HEK293 (cell line): ENCODE measurements around the gene PNKD.

Experiments
- CTCF ChIA-PET: fragments of 350-600 bp; formaldehyde crosslinking; extraction: SDS; loops from one replicate; lab custom pipeline; 2021; ENCODE audit warnings: antibody characterized with exemption; lab: Yijun Ruan, JAX
- POLR2A ChIA-PET: fragments of 300-600 bp; formaldehyde crosslinking; extraction: SDS; loops from one replicate; lab custom pipeline; 2020; ENCODE audit warnings: antibody characterized with exemption, inconsistent platforms; lab: Yijun Ruan, JAX
- H3K27ac ChIP-seq: fragments of 200-500 bp; sonication (Bioruptor generic); 2 replicates; pipeline ENCODE4 v1.5.1; 2014; ENCODE audit warnings: low read depth, low read length, control low read depth, inconsistent platforms; ENCODE audit errors: extremely low read depth
- H3K36me3 ChIP-seq, 2 experiments: fragments of 200-500 bp in 1 of 2; sonication (Bioruptor generic) in 1 of 2; 1 replicate in 1 of 2; 2 replicates in 1 of 2; pipeline ENCODE4 v1.5.1; 2014 to 2017; ENCODE audit warnings: inconsistent platforms in 2 of 2, low read length in 2 of 2; ENCODE audit not compliant: control insufficient read depth in 2 of 2, insufficient read depth in 1 of 2
- H3K4me1 ChIP-seq: fragments of 200-500 bp; sonication (Bioruptor generic); 2 replicates; pipeline ENCODE4 v1.5.1; 2014; ENCODE audit warnings: mild to moderate bottlenecking, low read length, inconsistent platforms; ENCODE audit not compliant: control insufficient read depth, insufficient read depth
- H3K4me3 ChIP-seq: 2 replicates; pipeline ENCODE4 v1.5.1; 2011; ENCODE audit warnings: low read depth, mild to moderate bottlenecking, control low read depth, low read length, moderate library complexity
- H3K9me3 ChIP-seq: fragments of 200-500 bp; sonication (Bioruptor generic); 2 replicates; pipeline ENCODE4 v1.5.1; 2014; ENCODE audit warnings: low read depth, low read length, inconsistent platforms; ENCODE audit not compliant: control insufficient read depth, insufficient read depth
- EGR2 ChIP-seq: fragments of 450-650 bp; formaldehyde crosslinking; IDR thresholded peaks from 2 replicates; pipeline ENCODE4 v1.5.1; 2016; ENCODE audit warnings: low read depth, missing biosample characterization, missing genetic modification characterization
- FEZF1 ChIP-seq: fragments of 450-650 bp; formaldehyde crosslinking; IDR thresholded peaks from 2 replicates; pipeline ENCODE4 v1.5.1; 2016; ENCODE audit warnings: missing biosample characterization, missing genetic modification characterization
- GLI2 ChIP-seq: fragments of 450-650 bp; formaldehyde crosslinking; IDR thresholded peaks from 2 replicates; pipeline ENCODE4; 2017; ENCODE audit warnings: missing biosample characterization, missing genetic modification characterization, low read depth, borderline replicate concordance
- GLI4 ChIP-seq: fragments of 450-650 bp; formaldehyde crosslinking; IDR thresholded peaks from 2 replicates; pipeline ENCODE4 v1.5.1; 2016; ENCODE audit warnings: missing biosample characterization, missing genetic modification characterization
- GLIS1 ChIP-seq: fragments of 450-650 bp; formaldehyde crosslinking; IDR thresholded peaks from 2 replicates; pipeline ENCODE4 v1.5.1; 2016; ENCODE audit warnings: missing biosample characterization, missing genetic modification characterization
- GLIS2 ChIP-seq: fragments of 450-650 bp; formaldehyde crosslinking; IDR thresholded peaks from 2 replicates; pipeline ENCODE4 v1.5.1; 2016; ENCODE audit warnings: missing biosample characterization, missing genetic modification characterization
- HIC1 ChIP-seq: fragments of 450-650 bp; formaldehyde crosslinking; IDR thresholded peaks from 2 replicates; pipeline ENCODE4 v1.5.1; 2016; ENCODE audit warnings: missing biosample characterization, missing genetic modification characterization
- KLF1 ChIP-seq: fragments of 450-650 bp; formaldehyde crosslinking; IDR thresholded peaks from 2 replicates; pipeline ENCODE4 v1.5.1; 2016; ENCODE audit warnings: missing biosample characterization, missing genetic modification characterization
- KLF17 ChIP-seq: fragments of 450-650 bp; formaldehyde crosslinking; IDR thresholded peaks from 2 replicates; pipeline ENCODE4 v1.5.1; 2016; ENCODE audit warnings: missing biosample characterization, missing genetic modification characterization
- KLF8 ChIP-seq: fragments of 450-650 bp; formaldehyde crosslinking; IDR thresholded peaks from 2 replicates; pipeline ENCODE4 v1.5.1; 2016; ENCODE audit warnings: missing biosample characterization, missing genetic modification characterization
- SP3 ChIP-seq: fragments of 450-650 bp; formaldehyde crosslinking; IDR thresholded peaks from 2 replicates; pipeline ENCODE4 v1.5.1; 2016; ENCODE audit warnings: missing biosample characterization, missing genetic modification characterization
- ZBTB1 ChIP-seq: fragments of 450-650 bp; formaldehyde crosslinking; IDR thresholded peaks from 2 replicates; pipeline ENCODE4 v1.5.1; 2016; ENCODE audit warnings: missing biosample characterization, missing genetic modification characterization
- ZBTB44 ChIP-seq: fragments of 450-650 bp; IDR thresholded peaks from 2 replicates; pipeline ENCODE4 v1.5.1; 2018; ENCODE audit warnings: missing biosample characterization, mild to moderate bottlenecking, missing genetic modification characterization
- ZFHX2 ChIP-seq: fragments of 450-650 bp; formaldehyde crosslinking; conservative IDR thresholded peaks from 2 replicates; pipeline ENCODE4 v1.5.1; 2016; ENCODE audit warnings: missing biosample characterization, missing genetic modification characterization
- ZNF16 ChIP-seq: fragments of 450-650 bp; formaldehyde crosslinking; IDR thresholded peaks from 2 replicates; pipeline ENCODE4 v1.5.1; 2016; ENCODE audit warnings: low read depth, missing biosample characterization, missing genetic modification characterization
- ZNF174 ChIP-seq: fragments of 450-650 bp; formaldehyde crosslinking; IDR thresholded peaks from 2 replicates; pipeline ENCODE4 v1.5.0; 2017; ENCODE audit warnings: missing biosample characterization, mild to moderate bottlenecking, missing genetic modification characterization
- ZNF239 ChIP-seq: fragments of 450-650 bp; formaldehyde crosslinking; IDR thresholded peaks from 2 replicates; pipeline ENCODE4 v1.5.1; 2016; ENCODE audit warnings: missing biosample characterization, missing genetic modification characterization
- ZNF292 ChIP-seq: fragments of 450-650 bp; formaldehyde crosslinking; IDR thresholded peaks from 2 replicates; pipeline ENCODE4 v1.5.1; 2016; ENCODE audit warnings: low read depth, missing biosample characterization, missing genetic modification characterization, borderline replicate concordance
- ZNF350 ChIP-seq: fragments of 450-650 bp; formaldehyde crosslinking; IDR thresholded peaks from 2 replicates; pipeline ENCODE4 v1.5.0; 2017; ENCODE audit warnings: missing biosample characterization, mild to moderate bottlenecking, missing genetic modification characterization
- ZNF362 ChIP-seq: fragments of 450-650 bp; formaldehyde crosslinking; IDR thresholded peaks from 2 replicates; pipeline ENCODE4 v1.5.1; 2016; ENCODE audit warnings: missing biosample characterization, missing genetic modification characterization
- ZNF426 ChIP-seq: fragments of 450-650 bp; formaldehyde crosslinking; IDR thresholded peaks from 2 replicates; pipeline ENCODE4 v1.5.1; 2017; ENCODE audit warnings: missing biosample characterization, missing genetic modification characterization, mild to moderate bottlenecking, inconsistent platforms, moderate library complexity
- ZNF501 ChIP-seq: fragments of 450-650 bp; formaldehyde crosslinking; IDR thresholded peaks from 2 replicates; pipeline ENCODE4 v1.5.1; 2016; ENCODE audit warnings: missing biosample characterization, missing genetic modification characterization
- ZNF548 ChIP-seq: fragments of 450-650 bp; formaldehyde crosslinking; IDR thresholded peaks from 2 replicates; pipeline ENCODE4 v1.5.1; 2016; ENCODE audit warnings: missing biosample characterization, missing genetic modification characterization
- ZNF555 ChIP-seq: fragments of 450-650 bp; formaldehyde crosslinking; conservative IDR thresholded peaks from 2 replicates; pipeline ENCODE4 v1.5.1; 2017; ENCODE audit warnings: missing biosample characterization, mild to moderate bottlenecking, missing genetic modification characterization, inconsistent platforms
- ZNF571 ChIP-seq: fragments of 450-650 bp; formaldehyde crosslinking; IDR thresholded peaks from 2 replicates; pipeline ENCODE4 v1.5.0; 2017; ENCODE audit warnings: missing biosample characterization, missing genetic modification characterization
- ZNF600 ChIP-seq: fragments of 450-650 bp; formaldehyde crosslinking; IDR thresholded peaks from 2 replicates; pipeline ENCODE4 v1.5.1; 2016; ENCODE audit warnings: missing biosample characterization, missing genetic modification characterization
- ZNF843 ChIP-seq: fragments of 450-650 bp; formaldehyde crosslinking; IDR thresholded peaks from 2 replicates; pipeline ENCODE4 v1.5.1; 2016; ENCODE audit warnings: missing biosample characterization, missing genetic modification characterization

PNKD gene

GRCh38 chr2:218323526-218324472, 53.5 kb downstream of the PNKD start (continued):
- TF ChIP-seq HIC1 (tag by site-specific recombination) (peak; percentile 50; the same call in 1 of the 2 replicates), ZNF571 (no peak), KLF8 (tag by site-specific recombination) (no peak), ZNF843 (no peak), SP3 (peak; percentile 22), ZNF239 (tag by site-specific recombination) (no peak), ZBTB44 (tag by site-specific recombination) (no peak), ZNF174 (tag by site-specific recombination) (no peak), GLIS1 (tag by site-specific recombination) (peak; percentile 65), EGR2 (tag by site-specific recombination) (peak; percentile 79; the same call in 1 of the 2 replicates), KLF17 (tag by site-specific recombination) (peak; percentile 56; the same call in 1 of the 2 replicates), GLIS2 (peak; percentile 75), FEZF1 (tag by site-specific recombination) (no peak), ZNF555 (tag by site-specific recombination) (no peak), ZNF426 (no peak), ZNF501 (tag by site-specific recombination) (no peak), GLI4 (tag by site-specific recombination) (no peak), ZBTB1 (no peak)
- TF ChIP-seq, all 188 proteins: peak for 34

GRCh38 chr2:218325566-218326160, 55.3 kb downstream of the PNKD start:
- Histone ChIP-seq H3K27ac (no peak overlapping the region), H3K4me3 (no peak overlapping the region), H3K36me3 (no peaks in the 10 kb centered on the region), H3K9me3 (no peaks in the 10 kb centered on the region)
- CTCF ChIA-PET = interaction anchor here (0.5 to 2.2 kb wide), 4 partner anchors 24 to 409 kb away, joined by 3 to 7 read pairs (median 6); partner anchors contain the start of gene CATIP
- TF ChIP-seq ZNF548 (tag by site-specific recombination) = no peak
- TF ChIP-seq ZNF350 = no peak
- 0 out of 2 replicates have a peak, but pooled peaks have one; percentile 21 for TF ChIP-seq ZNF600 (tag by site-specific recombination)
- TF ChIP-seq ZNF362 = no peak
- TF ChIP-seq GLIS1 (tag by site-specific recombination) = peak; percentile 60
- no peak for TF ChIP-seq FEZF1 (tag by site-specific recombination)
- no peak for TF ChIP-seq KLF1 (tag by site-specific recombination)
- TF ChIP-seq ZFHX2 (tag by site-specific recombination) = no peak
- no peak for TF ChIP-seq GLI2 (tag by site-specific recombination)
- TF ChIP-seq ZNF292 (tag by site-specific recombination) = no peak
- no peak for TF ChIP-seq GLI4 (tag by site-specific recombination)
- TF ChIP-seq ZNF16 = no peak
- TF ChIP-seq, all 188 proteins: peak for 2
- POLR2A ChIA-PET = no interaction called here
- peaks cover 7% of the 10 kb centered on the region for H3K4me1 ChIP-seq
